Natural killer cell treated with Interleukin-12 subunit alpha and Interleukin-12 subunit beta and Interleukin-15 and Interleukin-18, amount 100 ng/mL, for 72 hours (primary cell): ENCODE data around the gene GULP1. TPM values are rescaled to one million over a fixed set of nuclear protein-coding genes. Genes with fewer than 3 reads are reported as not detected.

ENCODE experiments used
- ATAC-seq, 2 donors: fragments of 150-1000 bp; cut with Tn5 transposase in 1 of 2; sonication (Bioruptor Pico), chemical (Tn5 transposase) in 1 of 2; 2 replicates each; pipeline ENCODE4 v1.10.0; 2021
- DNase-seq: peaks from one replicate; pipeline ENCODE4 v3.0.0; 2022; ENCODE audit warnings: low spot score
- H3K27ac Mint-ChIP-seq, 2 donors: 1 replicate in 1 of 2; 2 replicates in 1 of 2; pipeline ENCODE4 v1.8.0; 2022; ENCODE audit warnings: mixed read lengths in 2 of 2, mild to moderate bottlenecking in 1 of 2, moderate library complexity in 1 of 2
- H3K27me3 Mint-ChIP-seq, 2 donors: 1 replicate in 1 of 2; 2 replicates in 1 of 2; pipeline ENCODE4 v1.8.0; 2022; ENCODE audit warnings: mixed read lengths in 2 of 2
- H3K36me3 Mint-ChIP-seq: one replicate; pipeline ENCODE4 v1.8.0; 2022; ENCODE audit warnings: mixed read lengths
- H3K4me1 Mint-ChIP-seq, 2 donors: 1 replicate in 1 of 2; 2 replicates in 1 of 2; pipeline ENCODE4 v1.8.0; 2022; ENCODE audit warnings: low read depth in 2 of 2, mixed read lengths in 2 of 2, mild to moderate bottlenecking in 1 of 2
- H3K4me3 Mint-ChIP-seq: one replicate; pipeline ENCODE4 v1.8.0; 2022; ENCODE audit warnings: mixed read lengths
- H3K9me3 Mint-ChIP-seq: 2 replicates; pipeline ENCODE4 v1.8.0; 2022; ENCODE audit warnings: mixed read lengths
- total RNA-seq, 2 donors: library from RNA; stranded (reverse); gene quantifications; one replicate each; pipeline ENCODE4 v1.2.3, GENCODE V29; 2022

The GULP1 gene
- total RNA-seq, result not detected

- ATAC-seq (no peak), DNase-seq (no peak)
- Mint-ChIP-seq H3K36me3 (peaks cover 8% of the 10 kb centered on the region), H3K4me1 (peaks cover 0 to 4% of the 10 kb centered on the region in 2 donors), H3K27ac (no peak within 1 kb of the TSS), H3K27me3 (peaks cover 14 to 17% of the 10 kb centered on the region in 2 donors), H3K9me3 (no peaks in the 10 kb centered on the region), H3K4me3 (peak within 1 kb of the TSS; percentile 18)
Observed at GRCh38 chr2:188291617-188292347, at the start of gene GULP1. TSS of gene GULP1 (plus strand) at chr2:188291874. CDS start at chr2:188477703, 185,829 bp downstream.

GRCh38 chr2:188243381-188243780, 48.3 kb upstream of the GULP1 start:
- Mint-ChIP-seq H3K9me3 (peaks cover 6% of the 10 kb centered on the region), H3K36me3 (no peaks in the 10 kb centered on the region), H3K27me3 (no peaks in the 10 kb centered on the region), H3K4me3 (no peak overlapping the region), H3K4me1 (no peaks in the 10 kb centered on the region), H3K27ac (no peak overlapping the region)
- ATAC-seq (no peak), DNase-seq (no peak)

- DNase-seq (no peak), ATAC-seq (no peak)
- Mint-ChIP-seq H3K4me1 (no peaks in the 10 kb centered on the region), H3K27ac (no peak overlapping the region), H3K9me3 (peaks cover 6% of the 10 kb centered on the region), H3K4me3 (no peak overlapping the region), H3K27me3 (no peaks in the 10 kb centered on the region), H3K36me3 (no peaks in the 10 kb centered on the region)
Observed at GRCh38 chr2:188244383-188244782, 47.3 kb upstream of the GULP1 start.

- Mint-ChIP-seq H3K36me3 (no peaks in the 10 kb centered on the region), H3K9me3 (peaks cover 6% of the 10 kb centered on the region), H3K27ac (no peak overlapping the region), H3K4me1 (no peaks in the 10 kb centered on the region), H3K4me3 (no peak overlapping the region), H3K27me3 (no peaks in the 10 kb centered on the region)
- DNase-seq (no peak), ATAC-seq (no peak)
Observed at GRCh38 chr2:188245230-188245629, 46.4 kb upstream of the GULP1 start.

DNA sequence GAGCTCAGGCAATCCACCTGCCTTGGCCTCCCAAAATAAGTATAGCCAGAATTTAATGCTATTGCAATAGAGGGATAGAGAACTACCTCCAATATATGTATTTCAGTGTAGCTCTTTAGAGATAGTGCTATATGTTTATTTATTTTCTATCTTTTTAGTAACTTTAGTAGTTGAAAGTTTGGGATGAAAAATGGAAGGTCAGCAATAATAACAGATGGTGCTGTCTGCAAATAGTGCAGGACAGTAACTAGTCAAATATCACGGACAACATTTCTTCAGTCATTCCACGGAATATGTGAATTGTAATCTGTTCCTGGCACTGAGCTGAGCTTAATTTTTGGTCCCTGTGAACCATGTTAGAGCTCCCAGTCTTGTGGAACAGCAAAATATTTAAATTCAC, 43.2 kb upstream of the GULP1 start:
- Mint-ChIP-seq H3K27me3 (no peaks in the 10 kb centered on the region), H3K9me3 (peaks cover 6% of the 10 kb centered on the region), H3K27ac (no peak overlapping the region), H3K4me3 (no peak overlapping the region), H3K36me3 (no peaks in the 10 kb centered on the region), H3K4me1 (no peaks in the 10 kb centered on the region)
- ATAC-seq (no peak), DNase-seq (no peak)

DNA sequence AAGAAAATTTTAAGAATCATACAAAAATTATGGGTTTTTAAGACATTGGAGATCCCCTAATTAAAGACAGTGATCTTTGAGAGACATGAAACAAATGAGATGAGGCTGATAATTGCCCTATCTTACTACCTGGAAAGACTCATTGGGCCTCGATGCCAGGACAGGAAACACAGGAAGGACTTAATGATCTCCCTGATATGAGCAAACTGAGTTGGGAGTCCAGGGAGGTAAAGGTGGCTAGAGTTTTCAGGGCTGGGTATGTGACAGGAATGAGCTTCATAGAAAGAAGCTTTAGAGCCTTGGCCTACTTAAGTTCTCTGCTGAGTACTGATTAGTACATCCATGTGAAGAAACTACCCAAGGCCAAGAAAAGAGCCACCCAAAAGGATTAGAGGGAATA, 40.6 kb upstream of the GULP1 start:
- Mint-ChIP-seq H3K4me3 (no peak overlapping the region), H3K4me1 (no peaks in the 10 kb centered on the region), H3K27ac (no peak overlapping the region), H3K36me3 (no peaks in the 10 kb centered on the region), H3K27me3 (no peaks in the 10 kb centered on the region), H3K9me3 (peaks cover 9% of the 10 kb centered on the region)
- ATAC-seq (no peak), DNase-seq (no peak)

- no peak overlapping the region for H3K27ac Mint-ChIP-seq
- H3K27me3 Mint-ChIP-seq, result no peaks in the 10 kb centered on the region
- DNase-seq (no peak), ATAC-seq (no peak)
- peaks cover 12% of the 10 kb centered on the region for H3K9me3 Mint-ChIP-seq
- no peaks in the 10 kb centered on the region for H3K4me1 Mint-ChIP-seq
- no peak overlapping the region for H3K4me3 Mint-ChIP-seq
- peaks cover 6% of the 10 kb centered on the region for H3K36me3 Mint-ChIP-seq
Observed at GRCh38 chr2:188256420-188256819, 35.3 kb upstream of the GULP1 start.

DNA sequence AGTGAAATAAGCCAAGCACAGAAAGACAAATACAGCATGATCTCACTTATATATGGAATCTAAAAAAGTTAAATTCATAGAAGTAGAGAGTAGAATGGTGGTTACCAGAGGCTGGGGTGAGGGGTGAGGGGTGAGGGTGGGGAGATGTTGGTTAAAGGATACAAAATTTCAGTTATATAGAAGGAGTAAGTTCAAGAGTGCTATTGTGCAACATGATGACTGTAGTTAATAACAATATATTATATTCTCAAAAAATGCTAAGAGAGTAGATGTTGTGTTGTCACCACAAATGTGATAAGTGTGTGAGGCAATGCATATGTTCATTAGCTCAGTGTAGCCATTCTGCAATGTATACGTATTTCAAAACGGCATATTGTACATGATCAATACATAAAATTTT, 26.4 kb upstream of the GULP1 start:
- no peak for DNase-seq
- Mint-ChIP-seq H3K4me1 (no peaks in the 10 kb centered on the region), H3K36me3 (peaks cover 4% of the 10 kb centered on the region), H3K9me3 (peaks cover 7% of the 10 kb centered on the region), H3K4me3 (no peak overlapping the region), H3K27me3 (no peaks in the 10 kb centered on the region), H3K27ac (no peak overlapping the region)
- ATAC-seq, result no peak

- Mint-ChIP-seq H3K4me3 (no peak overlapping the region), H3K4me1 (no peaks in the 10 kb centered on the region), H3K9me3 (peaks cover 5% of the 10 kb centered on the region), H3K27me3 (no peaks in the 10 kb centered on the region), H3K27ac (no peak overlapping the region), H3K36me3 (no peaks in the 10 kb centered on the region)
- ATAC-seq, result no peak
- no peak for DNase-seq
Observed at GRCh38 chr2:188267776-188268175, 23.9 kb upstream of the GULP1 start.

- Mint-ChIP-seq H3K4me3 (no peak overlapping the region), H3K27me3 (no peaks in the 10 kb centered on the region), H3K27ac (no peak overlapping the region), H3K9me3 (peaks cover 5% of the 10 kb centered on the region), H3K36me3 (no peaks in the 10 kb centered on the region), H3K4me1 (no peaks in the 10 kb centered on the region)
- ATAC-seq, result no peak
- no peak for DNase-seq
Observed at GRCh38 chr2:188269004-188269403, 22.7 kb upstream of the GULP1 start.

DNA sequence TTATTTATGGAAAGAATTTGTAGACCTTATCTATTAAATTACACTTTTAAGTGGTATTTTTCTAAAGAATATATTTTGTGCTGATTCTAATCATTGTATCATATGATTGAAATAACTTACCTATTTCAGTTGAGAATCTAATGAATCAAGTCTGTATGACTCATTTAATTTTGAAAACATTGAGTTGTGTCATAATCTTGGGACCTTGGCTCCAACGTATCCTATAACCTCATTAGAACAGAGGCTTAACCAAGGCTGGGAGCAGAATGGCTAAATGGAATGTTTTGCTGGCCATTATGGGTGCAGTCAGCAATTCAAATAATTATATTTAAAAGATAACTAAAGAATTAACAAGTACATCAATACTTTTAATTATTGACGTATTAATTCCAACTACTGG, 19.6 kb upstream of the GULP1 start:
- H3K9me3 Mint-ChIP-seq, result no peaks in the 10 kb centered on the region
- H3K27ac Mint-ChIP-seq, result no peak overlapping the region
- no peaks in the 10 kb centered on the region for H3K36me3 Mint-ChIP-seq
- ATAC-seq (no peak), DNase-seq (no peak)
- no peaks in the 10 kb centered on the region for H3K4me1 Mint-ChIP-seq
- H3K4me3 Mint-ChIP-seq, result no peak overlapping the region
- H3K27me3 Mint-ChIP-seq, result no peaks in the 10 kb centered on the region

- no peak overlapping the region for H3K27ac Mint-ChIP-seq
- no peak overlapping the region for H3K4me3 Mint-ChIP-seq
- H3K27me3 Mint-ChIP-seq, result no peaks in the 10 kb centered on the region
- ATAC-seq (no peak), DNase-seq (no peak)
- no peaks in the 10 kb centered on the region for H3K4me1 Mint-ChIP-seq
- no peaks in the 10 kb centered on the region for H3K36me3 Mint-ChIP-seq
- H3K9me3 Mint-ChIP-seq, result no peaks in the 10 kb centered on the region
Observed at GRCh38 chr2:188274274-188274673, 17.4 kb upstream of the GULP1 start.

DNA sequence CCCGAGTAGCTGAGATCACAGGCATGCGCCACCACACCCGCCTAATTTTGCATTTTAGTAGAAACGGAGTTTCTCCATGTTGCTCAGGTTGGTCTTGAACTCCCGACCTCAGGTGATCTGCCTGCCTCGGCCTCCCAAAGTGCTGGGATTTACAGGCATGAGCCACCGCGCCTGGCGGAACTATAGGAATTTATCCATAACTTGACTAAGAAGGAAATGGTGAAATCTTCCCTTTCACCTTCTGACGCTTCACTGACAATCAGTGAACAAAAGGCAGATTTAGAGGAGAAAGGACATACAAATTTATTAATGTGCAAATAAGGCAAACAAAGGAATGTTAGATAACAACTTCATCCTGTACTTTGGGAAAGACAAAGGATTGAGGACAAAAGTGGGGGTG, 15.4 kb upstream of the GULP1 start:
- Mint-ChIP-seq H3K9me3 (peaks cover 3% of the 10 kb centered on the region), H3K27ac (no peak overlapping the region), H3K4me3 (no peak overlapping the region), H3K4me1 (no peaks in the 10 kb centered on the region), H3K36me3 (no peaks in the 10 kb centered on the region), H3K27me3 (no peaks in the 10 kb centered on the region)
- DNase-seq (no peak), ATAC-seq (no peak)

DNA sequence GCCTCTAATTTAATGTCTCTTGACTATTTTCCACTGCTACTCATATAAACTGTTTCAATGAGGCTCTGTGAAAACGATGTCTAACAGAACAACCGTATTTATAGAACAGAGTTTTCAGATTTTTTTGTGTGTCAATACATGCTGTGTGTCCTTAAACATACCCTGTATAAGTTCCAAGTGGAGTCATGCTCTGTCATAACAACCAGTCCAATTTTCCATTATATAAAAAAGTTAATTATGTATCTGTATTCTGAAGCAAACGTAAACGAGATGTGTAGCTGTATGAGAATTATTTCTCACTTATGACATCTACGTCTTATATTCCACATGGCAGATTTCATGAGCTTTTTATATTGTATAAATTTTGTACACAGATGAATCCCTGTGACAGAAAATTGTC, 13.9 kb upstream of the GULP1 start:
- Mint-ChIP-seq H3K27ac (no peak overlapping the region), H3K27me3 (no peaks in the 10 kb centered on the region), H3K4me3 (no peak overlapping the region), H3K4me1 (no peaks in the 10 kb centered on the region), H3K9me3 (peaks cover 11% of the 10 kb centered on the region), H3K36me3 (peaks cover 4% of the 10 kb centered on the region)
- DNase-seq (no peak), ATAC-seq (no peak)
